ENCODE results near the gene BASP1. TPM values are rescaled to one million over a fixed set of nuclear protein-coding genes. Genes with fewer than 3 reads are reported as not detected.
"Not testable (repeated sequence)": the region's sequence is repeated elsewhere in the genome, so short reads cannot be mapped to it uniquely, and the experiment has no call there.

BASP1 gene
- polyA plus RNA-seq, 12 donors = 19.1 to 396 (median 35.4) TPM

DNA sequence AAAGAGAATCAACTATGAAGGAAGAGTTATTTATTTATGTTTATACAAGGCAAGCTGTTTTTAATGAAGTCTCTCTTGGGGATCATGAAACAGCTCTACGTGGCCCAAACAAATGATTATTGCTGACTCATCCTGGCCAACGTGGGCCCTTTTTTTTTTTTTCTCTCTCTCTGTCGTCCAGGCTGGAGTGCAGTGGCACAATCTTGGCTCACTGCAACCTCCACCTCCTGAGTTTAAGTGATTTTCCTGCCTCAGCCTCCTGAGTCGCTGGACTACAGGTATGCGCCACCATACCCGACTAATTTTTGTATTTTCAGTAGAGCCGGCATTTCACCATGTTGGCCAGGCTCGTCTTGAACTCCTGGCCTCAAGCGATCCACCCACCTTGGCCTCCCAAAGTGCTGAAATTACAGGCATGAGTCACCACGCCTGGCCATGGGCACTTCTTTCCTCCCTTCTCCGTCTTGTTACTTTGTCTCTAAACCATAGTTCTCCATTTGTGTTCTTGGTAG, 98.3 kb downstream of the BASP1 start:
- no peak for DNase-seq

DNA sequence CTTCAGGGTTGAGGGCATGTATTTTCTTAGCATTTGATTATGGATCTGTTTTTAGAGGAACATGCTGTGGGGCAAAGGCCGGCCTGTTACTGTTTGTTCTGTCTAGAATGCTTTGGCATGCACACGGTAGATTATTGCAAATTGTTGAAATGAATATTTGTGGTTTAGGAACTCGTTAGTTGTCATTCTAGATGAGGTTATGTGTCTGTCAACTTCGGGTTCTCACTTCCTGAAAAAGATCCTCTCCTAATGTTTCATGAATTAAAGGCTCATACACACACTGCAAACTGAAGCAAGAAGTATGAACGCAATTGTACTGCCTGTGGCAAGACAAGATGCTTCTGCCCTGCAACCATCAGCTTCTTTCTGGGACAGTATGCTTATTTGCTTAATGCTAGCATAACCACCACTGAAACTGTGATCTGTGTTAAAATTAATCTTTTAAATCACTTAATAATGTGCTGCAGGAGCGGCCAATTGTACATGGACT, 99.6 kb downstream of the BASP1 start:
- DNase-seq = no peak

DNA sequence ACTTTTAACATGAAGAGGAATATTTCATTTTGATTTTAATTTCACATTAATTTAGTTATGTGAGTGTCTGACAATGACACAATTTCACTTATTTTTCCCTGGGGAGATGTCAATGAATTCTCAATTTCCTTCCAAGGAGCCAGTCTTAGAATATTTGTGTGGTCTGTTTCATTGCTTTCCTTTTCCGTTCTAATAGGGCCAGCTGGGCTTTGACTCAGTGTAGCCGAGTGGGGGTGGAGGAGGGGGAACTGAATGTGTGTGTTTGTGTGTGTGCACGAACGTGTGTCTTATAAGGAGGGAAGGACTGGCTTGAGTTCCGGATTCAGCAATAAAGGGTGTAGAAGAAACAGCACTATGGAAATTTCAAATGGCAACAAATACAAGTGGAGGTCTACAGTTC, 100.0 kb downstream of the BASP1 start:
- no peak for DNase-seq

DNA sequence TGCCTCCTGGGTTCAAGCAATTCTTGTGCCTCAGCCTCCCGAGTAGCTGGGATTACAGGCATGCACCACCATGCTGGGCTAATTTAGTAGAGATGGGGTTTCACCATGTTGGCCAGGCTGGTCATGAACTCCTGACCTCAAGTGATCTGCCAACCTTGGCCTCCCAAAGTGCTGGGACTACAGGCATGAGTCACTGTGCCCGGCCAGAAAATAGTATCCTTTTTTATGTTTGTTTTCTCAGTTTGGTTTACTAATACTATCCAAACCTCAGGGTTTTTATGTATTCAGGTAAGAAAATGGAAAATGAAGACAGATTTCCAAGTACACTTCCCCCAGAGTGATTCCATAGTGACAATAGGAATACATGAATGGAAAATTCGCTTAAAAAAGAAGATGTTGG, 101.7 kb downstream of the BASP1 start:
- DNase-seq = not testable (repeated sequence)

GRCh38 chr5:17325770-17326599, 108.6 kb downstream of the BASP1 start:
- DNase-seq = no peak

Data from muscle of arm (tissue), 12 donors.